ENCODE data around the gene LRRD1. TPM values are rescaled to one million over a fixed set of nuclear protein-coding genes. Genes with fewer than 3 reads are reported as not detected.

Gene LRRD1
- total RNA-seq, 1 experiment from 2014 or later = 0.17 TPM

DNA sequence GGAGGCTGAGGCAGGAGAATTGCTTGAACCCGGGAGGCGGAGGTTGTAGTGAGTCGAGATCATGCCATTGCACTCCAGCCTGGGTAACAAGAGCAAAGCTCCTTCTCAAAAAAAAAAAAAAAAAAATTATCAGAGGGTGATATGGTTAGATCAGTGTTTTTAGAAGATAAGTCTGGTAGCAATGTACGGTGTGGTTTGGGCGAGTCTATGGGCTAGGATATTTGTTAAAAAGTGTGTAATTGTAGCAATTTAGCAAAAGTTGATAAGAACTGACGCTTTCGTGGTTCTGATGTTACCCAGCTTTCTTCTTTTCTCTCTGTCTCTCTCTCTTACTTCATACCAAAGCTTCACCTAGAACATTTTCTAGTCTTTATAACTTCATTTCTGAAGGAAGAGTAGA, 37.8 kb downstream of the LRRD1 start:
- no peak for DNase-seq (ENCODE audit: low read depth)

DNA sequence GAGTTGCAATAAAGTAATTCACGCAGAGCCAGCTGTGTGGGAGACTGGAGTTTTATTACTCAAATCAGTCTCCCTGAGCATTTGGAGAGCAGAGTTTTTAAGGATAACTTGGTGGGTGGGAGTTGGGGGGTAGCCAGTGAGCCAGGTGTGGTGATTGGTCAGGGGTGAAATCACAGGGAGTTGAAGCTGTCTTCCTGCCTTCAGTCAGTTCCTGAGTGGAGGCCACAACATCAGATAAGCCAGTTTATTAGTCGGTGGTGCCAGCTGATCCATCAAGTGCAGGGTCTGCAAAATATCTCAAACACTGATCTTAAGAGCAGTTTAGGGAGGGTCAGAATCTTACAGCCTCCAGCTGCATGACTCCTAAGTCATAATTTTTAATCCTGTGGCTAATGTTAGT, 41.4 kb downstream of the LRRD1 start:
- no peak for DNase-seq (ENCODE audit: low read depth)

DNA sequence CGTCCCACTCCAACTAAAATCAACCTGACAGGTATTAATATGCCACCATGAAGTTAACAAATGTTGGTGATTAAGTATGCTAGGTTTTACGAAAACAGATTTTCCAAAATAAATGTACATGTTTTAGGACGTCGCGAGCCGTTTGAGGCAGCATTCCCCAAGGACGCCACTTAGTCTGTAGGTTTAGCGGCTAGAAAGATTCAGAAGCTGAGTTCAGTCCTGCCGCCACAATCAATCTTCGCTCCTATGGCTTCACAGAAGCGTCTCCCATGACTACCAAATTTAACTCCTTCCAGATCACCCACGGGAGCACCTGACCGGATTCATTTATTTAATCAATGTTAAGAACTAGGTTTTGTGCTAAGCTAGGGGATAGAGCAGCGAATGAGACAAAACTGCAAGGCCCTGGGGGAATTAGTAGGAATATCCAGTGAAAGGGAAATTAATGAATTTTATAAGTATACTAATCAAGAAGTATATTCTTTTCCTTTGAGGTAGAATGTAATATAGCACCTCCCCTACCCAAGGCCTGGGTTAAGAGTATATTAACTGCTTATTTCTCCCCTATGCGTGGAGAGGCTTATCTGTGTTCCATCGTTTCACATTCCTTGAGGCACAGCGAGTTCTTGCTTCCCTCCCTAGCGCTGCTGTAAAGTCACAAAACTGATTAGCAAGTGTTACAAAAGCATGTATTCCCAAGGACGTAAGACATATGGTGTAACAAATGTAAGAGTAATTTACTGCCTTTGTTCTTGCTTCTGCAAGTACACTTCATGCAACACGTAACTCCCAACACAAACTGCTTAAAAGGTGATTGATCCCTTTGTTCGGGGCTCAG, 43.7 kb downstream of the LRRD1 start:
- DNase-seq (ENCODE audit: low read depth) = no peak

DNA sequence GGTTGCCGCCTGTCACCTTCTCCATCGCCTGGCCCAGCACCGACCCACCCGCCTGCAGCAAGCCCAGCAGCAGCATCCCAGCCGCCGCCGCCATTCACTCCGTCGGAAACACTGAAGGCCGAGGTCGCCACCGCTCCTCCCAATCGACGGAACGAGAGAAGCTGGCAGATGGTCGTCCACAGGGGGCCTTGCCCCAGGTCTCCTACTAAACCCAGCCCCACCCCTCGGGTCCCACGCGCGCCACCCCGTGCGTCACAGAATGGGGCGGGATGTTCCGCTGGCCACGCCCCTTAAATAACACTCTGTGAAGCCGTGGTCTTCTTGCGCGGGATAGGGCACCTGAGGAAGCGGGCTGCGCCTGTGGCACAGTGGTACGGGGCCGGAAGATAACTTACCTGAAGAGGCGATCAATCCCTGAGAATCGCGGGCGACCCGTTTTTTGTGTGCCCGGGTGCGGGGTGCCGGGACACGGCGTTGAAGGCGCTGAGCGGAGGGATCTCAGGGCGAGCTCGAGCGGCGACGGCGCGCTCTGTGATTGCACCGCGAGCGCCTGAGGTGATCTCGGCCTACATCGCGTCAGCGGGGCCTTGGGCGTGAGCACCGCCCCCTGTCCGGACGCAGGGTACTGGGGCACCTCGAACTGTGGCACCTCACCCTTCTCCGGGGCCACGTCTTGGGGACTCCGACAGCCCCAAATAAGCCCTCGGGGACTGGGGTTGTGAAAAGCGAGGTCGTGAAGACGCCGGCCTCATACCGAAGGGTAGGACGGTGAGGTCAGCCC, 44.5 kb downstream of the LRRD1 start, which contains the start of gene CYP51A1:
CYP51A1 (minus strand) TSS at position 207 of the 781 bp plus-strand sequence; CDS start at position 94, 113 bp downstream.
- DNase-seq (ENCODE audit: low read depth) = peak; percentile 89

DNA sequence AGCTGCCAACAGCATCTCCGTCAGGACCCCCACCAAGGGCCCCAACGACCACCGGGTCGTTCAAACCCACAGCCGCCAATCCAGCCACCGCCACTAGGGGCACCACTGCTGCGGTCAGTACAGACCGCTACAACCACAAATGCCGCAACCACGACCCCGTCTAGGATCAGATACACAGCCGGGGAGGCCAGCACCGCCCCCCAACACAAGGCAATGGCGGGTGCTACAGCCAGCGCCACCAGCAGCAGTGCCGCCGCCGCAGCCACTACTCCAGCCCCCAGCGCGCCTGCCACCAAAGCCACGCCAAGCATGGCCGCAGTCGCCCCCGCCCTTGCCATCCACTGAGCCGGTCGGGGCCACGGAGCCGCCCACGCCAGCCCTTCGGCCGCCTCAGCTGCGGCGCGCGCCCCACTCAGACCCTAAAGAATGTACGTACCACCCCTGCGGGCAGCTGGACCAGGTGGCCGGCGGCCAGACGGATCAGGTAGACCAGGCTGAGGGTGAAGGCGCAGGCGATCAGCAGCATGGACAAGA, 45.1 kb downstream of the LRRD1 start:
- DNase-seq (ENCODE audit: low read depth) = peak; percentile 58

DNA sequence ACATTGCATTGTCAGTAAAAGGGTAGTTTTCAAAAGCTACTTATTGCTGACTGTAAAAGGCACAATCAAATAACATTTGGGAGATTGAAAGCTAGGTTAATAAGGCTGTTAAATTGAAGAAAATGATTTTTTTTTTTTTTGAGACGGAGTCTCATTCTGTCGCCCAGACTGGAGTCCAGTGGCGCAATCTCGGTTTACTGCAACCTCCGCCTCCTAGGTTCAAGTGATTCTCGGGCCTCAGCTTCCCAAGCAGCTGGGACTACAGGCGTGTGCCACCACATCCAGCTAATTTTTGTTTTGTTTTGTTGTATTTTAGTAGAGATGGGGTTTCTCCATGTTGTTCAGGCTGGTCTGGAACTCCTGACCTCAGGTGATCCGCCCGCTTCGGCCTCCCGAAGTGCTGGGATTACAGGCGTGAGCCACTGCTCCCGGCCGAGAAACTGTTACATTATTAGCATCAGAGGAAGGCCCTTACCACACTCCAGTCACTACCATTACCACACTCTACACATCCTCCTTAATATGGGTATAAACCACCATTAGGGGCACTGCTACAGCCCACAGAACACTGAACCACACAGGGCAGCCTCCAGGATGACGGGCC, 45.7 kb downstream of the LRRD1 start:
- no peak for DNase-seq (ENCODE audit: low read depth)

DNA sequence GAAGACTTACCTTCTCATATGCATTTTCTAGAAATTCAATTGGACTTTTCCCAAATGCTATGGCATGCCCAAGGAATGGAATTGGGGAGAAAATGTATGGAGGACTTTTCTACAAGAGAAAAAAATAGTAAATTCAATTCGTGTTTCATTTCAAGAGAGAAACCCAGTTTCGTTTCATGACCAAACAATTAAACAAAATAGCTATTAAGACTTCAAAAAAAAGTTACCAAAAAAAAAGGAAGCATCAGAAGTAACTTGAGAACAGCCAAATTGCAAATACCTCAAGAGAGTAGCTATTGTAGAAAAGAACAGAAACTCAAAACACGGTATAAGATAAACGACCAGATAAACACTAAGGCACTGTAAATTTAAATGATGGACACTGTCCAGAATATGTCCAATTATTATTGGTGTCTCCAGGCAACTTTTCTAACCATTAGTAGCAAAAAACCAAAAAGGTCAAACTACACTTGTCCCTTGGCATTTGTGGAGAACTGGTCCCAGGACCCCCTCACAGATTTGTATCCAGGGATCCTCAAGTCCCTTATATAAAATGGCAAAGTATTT, 47.1 kb downstream of the LRRD1 start:
- DNase-seq (ENCODE audit: low read depth) = no peak

DNA sequence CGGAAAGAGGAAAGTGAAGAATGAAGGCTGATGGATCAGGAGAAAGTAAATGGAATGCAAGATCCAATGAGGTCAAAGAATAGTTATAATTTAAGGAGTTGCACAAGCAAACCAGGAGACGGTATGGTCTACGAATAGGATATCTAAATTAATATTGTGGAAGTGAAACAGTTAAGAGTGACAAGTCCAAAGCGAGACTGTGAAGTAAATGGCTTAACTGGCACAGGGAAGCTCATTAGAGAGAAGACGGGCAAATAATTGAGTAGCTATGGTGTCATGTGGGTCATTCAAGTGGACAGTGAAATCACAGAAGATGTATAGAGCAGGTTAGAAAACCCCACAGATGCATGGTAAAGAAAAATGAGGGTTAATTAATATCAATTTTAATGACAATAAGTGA, 47.8 kb downstream of the LRRD1 start:
- DNase-seq (ENCODE audit: low read depth) = no peak

DNA sequence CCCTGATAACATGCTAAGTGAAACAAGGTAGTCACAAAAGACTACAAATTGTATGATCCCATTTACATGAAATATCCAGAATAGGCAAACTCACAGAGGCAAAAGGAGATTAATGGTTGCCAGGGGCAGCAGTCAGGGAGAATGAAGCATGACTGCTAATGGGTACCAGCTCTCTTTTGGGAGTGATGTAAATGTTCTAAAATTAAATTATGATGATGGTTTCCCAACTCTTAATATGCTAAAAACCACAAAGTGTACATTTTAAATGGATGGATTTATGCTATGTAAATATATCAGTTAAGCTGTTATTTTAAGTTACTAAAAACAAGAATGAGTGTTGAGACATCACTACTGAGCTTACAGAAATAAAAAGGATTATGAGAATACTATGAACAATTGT, 57.3 kb downstream of the LRRD1 start:
- DNase-seq (ENCODE audit: low read depth) = no peak

DNA sequence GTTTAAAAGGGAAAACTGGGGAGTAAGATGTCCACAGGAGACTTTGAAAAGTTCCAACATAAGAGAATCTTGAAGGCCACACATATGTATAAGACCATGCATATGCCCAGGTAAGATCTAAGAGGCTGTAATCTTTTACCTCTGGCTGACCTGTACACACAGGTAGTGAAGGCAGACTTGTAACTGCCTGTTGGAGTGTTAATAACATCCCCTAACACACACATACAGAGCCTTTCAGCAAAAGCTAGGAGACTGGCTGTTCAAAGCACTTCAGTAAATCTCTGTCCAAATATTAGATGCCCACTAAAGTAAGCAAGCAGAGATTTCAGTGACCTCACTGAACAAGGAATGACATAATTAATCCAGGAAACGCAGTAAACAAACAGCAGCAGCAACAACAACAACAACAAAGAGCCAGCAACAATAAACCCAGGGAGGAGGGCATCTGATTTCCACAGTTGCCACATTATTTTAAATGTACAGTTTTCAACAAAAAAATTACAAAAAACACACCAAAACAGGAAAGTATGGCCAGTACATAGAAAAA, 59.7 kb downstream of the LRRD1 start:
- no peak for DNase-seq (ENCODE audit: low read depth)

DNA sequence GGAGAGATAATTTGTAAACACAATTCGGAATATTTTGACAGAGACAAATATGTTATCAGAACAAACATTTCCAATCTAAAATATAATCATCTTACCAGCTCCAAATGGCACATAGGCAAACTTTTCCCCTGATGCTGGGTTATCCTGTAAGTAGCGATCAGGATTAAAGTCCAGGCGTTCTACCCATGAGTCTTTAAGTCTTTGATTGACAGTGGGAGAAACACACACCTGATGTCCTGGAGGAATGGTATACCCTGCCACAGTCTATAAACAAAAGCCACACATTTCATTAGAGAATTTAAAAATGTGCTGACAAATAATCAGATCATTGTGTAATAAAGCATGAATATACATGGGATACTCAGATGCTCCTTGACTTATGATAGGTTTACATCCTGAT, 62.0 kb downstream of the LRRD1 start:
- no peak for DNase-seq (ENCODE audit: low read depth)

DNA sequence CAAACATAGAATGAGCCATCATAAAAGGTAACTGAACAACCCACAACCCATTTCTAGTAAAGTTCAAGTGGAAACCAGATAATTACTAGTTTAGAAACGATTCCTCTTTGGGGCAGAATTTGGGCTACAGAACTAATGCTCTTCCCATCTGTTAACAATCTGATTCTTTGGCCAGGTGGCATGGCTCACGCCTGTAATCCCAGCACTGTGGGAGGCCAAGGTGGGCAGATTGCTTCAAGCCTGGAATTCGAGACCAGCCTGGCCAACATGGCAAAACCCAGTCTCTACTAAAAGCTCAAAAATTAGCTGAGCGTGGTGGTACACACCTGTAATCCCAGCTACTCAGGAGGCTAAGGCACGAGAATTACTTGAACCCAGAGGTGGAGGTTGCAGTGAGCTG, 63.1 kb downstream of the LRRD1 start:
- no peak for DNase-seq (ENCODE audit: low read depth)

DNA sequence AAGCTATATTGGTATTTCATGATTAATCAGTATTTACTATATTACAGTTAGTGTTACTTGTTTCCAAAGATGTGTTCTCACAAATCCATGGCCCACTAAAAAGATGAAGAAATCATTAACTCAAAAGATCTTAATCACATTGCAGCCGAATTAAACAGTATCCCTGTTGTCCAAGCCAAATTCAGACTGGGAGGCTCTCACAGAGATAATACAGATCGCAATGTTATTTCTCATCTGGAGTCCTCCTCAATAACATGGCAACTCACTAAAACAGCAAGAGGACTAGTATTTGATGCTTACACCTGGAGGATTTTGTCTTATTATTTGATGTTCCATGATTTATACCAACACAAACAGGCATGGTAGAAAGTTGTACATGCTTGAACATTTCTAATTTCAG, 68.1 kb downstream of the LRRD1 start:
- no peak for DNase-seq (ENCODE audit: low read depth)

DNA sequence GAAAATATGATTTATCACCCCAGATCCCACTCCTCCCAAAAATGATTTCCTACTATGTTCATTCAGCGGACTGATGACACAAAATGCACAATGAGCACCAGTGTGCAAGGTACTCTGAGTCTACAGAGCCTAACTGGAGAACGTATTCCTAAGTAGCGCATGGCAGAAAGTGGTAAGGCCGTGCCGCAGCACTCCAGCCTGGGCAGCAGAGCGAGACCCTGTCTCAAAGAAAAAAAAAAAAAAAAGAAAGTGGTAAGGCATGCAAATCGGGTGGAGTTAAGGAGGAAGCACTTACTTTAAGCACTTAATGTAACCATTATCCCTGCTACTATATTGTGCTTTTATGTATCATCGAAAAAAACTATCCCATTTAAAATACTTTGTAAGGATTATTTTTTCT, 70.1 kb downstream of the LRRD1 start:
- DNase-seq (ENCODE audit: low read depth) = no peak

DNA sequence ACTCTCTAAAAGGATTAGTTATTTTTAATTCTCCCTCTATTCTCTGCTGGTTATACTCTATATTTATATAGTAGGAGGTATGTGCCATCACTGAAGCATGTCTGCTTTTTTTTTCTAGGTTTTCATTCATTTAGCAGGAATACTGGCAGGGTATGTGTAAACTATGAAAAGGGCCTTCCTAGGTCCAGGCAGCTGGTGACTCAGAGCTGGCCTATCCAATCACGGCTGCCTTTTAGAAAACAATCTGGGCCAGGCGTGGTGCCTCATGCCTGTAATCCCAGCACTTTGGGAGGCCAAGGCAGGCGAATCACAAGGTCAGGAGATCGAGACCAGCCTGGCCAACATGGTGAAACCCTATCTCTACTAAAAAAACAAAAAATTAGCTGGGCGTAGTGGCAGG, 76.1 kb downstream of the LRRD1 start:
- peak; percentile 5 for DNase-seq (ENCODE audit: low read depth)

DNA sequence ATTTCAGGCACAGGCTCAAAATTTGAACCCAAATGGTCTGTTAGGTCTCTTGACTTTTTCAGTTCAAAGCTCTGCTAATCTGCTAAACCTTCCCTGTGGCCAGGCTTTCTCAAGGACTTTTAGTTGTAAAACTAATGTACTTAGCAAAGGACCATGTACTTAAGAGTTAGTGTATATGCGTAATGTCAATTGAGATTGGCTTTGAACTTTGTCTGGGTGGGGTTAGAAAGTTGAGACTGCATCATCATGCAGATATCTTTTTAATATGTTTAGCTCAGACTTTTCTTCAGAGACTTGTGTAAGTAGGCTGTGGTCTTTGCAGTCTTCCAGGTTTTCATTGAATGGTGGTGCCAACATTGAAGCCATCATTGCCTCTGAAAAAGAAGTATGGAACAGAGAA, 78.4 kb downstream of the LRRD1 start:
- no peak for DNase-seq (ENCODE audit: low read depth)

DNA sequence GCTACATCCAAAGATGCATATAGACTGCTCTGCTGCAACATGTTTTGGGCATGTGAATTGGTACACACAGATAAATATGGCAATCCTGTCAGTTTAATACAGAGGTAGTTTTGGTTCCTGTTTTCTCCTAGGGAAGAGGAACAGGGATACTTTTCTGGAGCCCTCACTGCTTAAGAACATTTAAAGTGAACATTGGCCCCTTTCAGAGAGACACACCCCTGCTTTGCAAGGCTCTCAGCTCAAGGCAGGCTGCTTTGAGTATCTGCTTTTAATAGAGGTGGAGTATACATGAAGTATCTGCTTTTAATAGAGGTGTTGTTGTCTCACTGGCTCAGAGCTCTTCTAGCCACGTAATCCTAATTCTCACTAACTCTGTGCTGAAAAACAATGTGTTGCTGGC, 83.6 kb downstream of the LRRD1 start:
- DNase-seq (ENCODE audit: low read depth) = no peak
